ENCODE measurements around the gene RPL22.

- TF ChIP-seq CTCF (IDR thresholded peaks at IDR 0.05) (no peak), POLR2A (IDR thresholded peaks at IDR 0.05) (no peak), POLR2AphosphoS5 (IDR thresholded peaks at IDR 0.05) (no peak)
Observed at GRCh38 chr1:6174621-6175410, 24.6 kb downstream of the RPL22 start.
